GM23338 (cell line): ENCODE data around the gene KIAA1191. TPM values are rescaled to one million over a fixed set of nuclear protein-coding genes. Genes with fewer than 3 reads are reported as not detected.

Source experiments
- ATAC-seq: fragments of 200-7000 bp; cut with Tn5 transposase; 3 replicates; pipeline ENCODE4 v1.9.1; 2020
- DNase-seq: peaks from one replicate; pipeline ENCODE4 v3.0.0-alpha.2; 2015; ENCODE audit warnings: low spot score
- H2AFZ ChIP-seq: fragments of 200-600 bp; sonication (generic); 2 replicates; pipeline ENCODE4 v1.8.0; 2016; ENCODE audit warnings: antibody characterized with exemption, mild to moderate bottlenecking, moderate library complexity
- H3F3A ChIP-seq: fragments of 200-600 bp; sonication (generic); replicated peaks from 2 replicates; pipeline ENCODE4 v1.8.0; 2017; ENCODE audit warnings: antibody characterized with exemption, mixed run types, low read depth
- H3K27ac ChIP-seq: fragments of 200-600 bp; sonication (generic); 2 replicates; pipeline ENCODE4 v1.6.1; 2016; ENCODE audit warnings: low read depth
- H3K27me3 ChIP-seq: fragments of 200-600 bp; sonication (generic); 2 replicates; pipeline ENCODE4 v1.8.0; 2016; ENCODE audit warnings: mild to moderate bottlenecking, mixed run types, moderate library complexity; ENCODE audit not compliant: insufficient read depth
- H3K36me3 ChIP-seq: fragments of 200-600 bp; sonication (generic); 2 replicates; pipeline ENCODE4 v1.8.0; 2016; ENCODE audit warnings: mild to moderate bottlenecking; ENCODE audit not compliant: insufficient read depth
- H3K4me1 ChIP-seq: fragments of 200-600 bp; sonication (generic); 2 replicates; pipeline ENCODE4 v1.8.0; 2016; ENCODE audit warnings: mild to moderate bottlenecking, moderate library complexity; ENCODE audit not compliant: insufficient read depth
- H3K4me2 ChIP-seq: fragments of 200-600 bp; sonication (generic); 2 replicates; pipeline ENCODE4 v1.7.1; 2017; ENCODE audit warnings: mixed run types
- H3K4me3 ChIP-seq: fragments of 200-600 bp; sonication (generic); 2 replicates; pipeline ENCODE4 v1.6.1; 2016; ENCODE audit warnings: mixed run types
- H3K79me2 ChIP-seq: fragments of 200-600 bp; sonication (generic); replicated peaks from 2 replicates; pipeline ENCODE4 v1.8.0; 2017; ENCODE audit warnings: mild to moderate bottlenecking; ENCODE audit not compliant: insufficient read depth
- H3K9me2 ChIP-seq: fragments of 200-600 bp; sonication (generic); 2 replicates; pipeline ENCODE4 v1.8.0; 2017; ENCODE audit not compliant: insufficient read depth
- H4K20me1 ChIP-seq: fragments of 200-600 bp; sonication (generic); replicated peaks from 2 replicates; pipeline ENCODE4 v1.8.0; 2017; ENCODE audit warnings: mild to moderate bottlenecking; ENCODE audit not compliant: insufficient read depth
- H3K27ac Mint-ChIP-seq: 2 replicates; pipeline ENCODE4 v1.8.0; 2020; ENCODE audit warnings: inconsistent platforms, mild to moderate bottlenecking, moderate library complexity, mixed read lengths
- H3K27me3 Mint-ChIP-seq: 3 replicates; pipeline ENCODE4 v1.8.0; 2022; ENCODE audit warnings: low read depth, mild to moderate bottlenecking, moderate library complexity, mixed read lengths, inconsistent platforms; ENCODE audit not compliant: insufficient read depth, poor library complexity
- H3K36me3 Mint-ChIP-seq: 3 replicates; pipeline ENCODE4 v1.8.0; 2021; ENCODE audit warnings: low read depth, mild to moderate bottlenecking, inconsistent platforms, moderate library complexity, mixed read lengths
- H3K4me1 Mint-ChIP-seq: 3 replicates; pipeline ENCODE4 v1.8.0; 2020; ENCODE audit warnings: mild to moderate bottlenecking, inconsistent platforms, mixed read lengths
- H3K4me3 Mint-ChIP-seq: 3 replicates; pipeline ENCODE4 v1.8.0; 2021; ENCODE audit warnings: moderate library complexity, mild to moderate bottlenecking, inconsistent platforms, mixed read lengths
- H3K9me3 Mint-ChIP-seq: 3 replicates; pipeline ENCODE4 v1.8.0; 2020; ENCODE audit warnings: moderate library complexity, mild to moderate bottlenecking, inconsistent platforms, mixed read lengths
- CREB1 ChIP-seq: fragments of 250-450 bp; sonication (Bioruptor Pico); IDR thresholded peaks from 2 replicates; pipeline ENCODE4 v1.5.0; 2020; ENCODE audit warnings: low read depth, mild to moderate bottlenecking, moderate library complexity
- EZH2phosphoT487 ChIP-seq: fragments of 200-600 bp; sonication (generic); IDR thresholded peaks from one replicate; pipeline ENCODE4 v1.8.1; 2018; ENCODE audit warnings: antibody characterized with exemption; ENCODE audit not compliant: unreplicated experiment
- POLR2AphosphoS5 ChIP-seq: IDR thresholded peaks from 2 replicates; pipeline ENCODE4 v1.6.1; 2016; ENCODE audit warnings: antibody characterized with exemption, low read depth
- STAT1 ChIP-seq: IDR thresholded peaks from one replicate; pipeline ENCODE4 v1.6.1; 2016; ENCODE audit warnings: antibody characterized with exemption; ENCODE audit not compliant: unreplicated experiment
- ZNF331 ChIP-seq: fragments of 250-450 bp; sonication (Bioruptor Pico); IDR thresholded peaks from 2 replicates; pipeline ENCODE4 v1.5.0; 2020; ENCODE audit warnings: low read depth, mild to moderate bottlenecking, moderate library complexity
- polyA plus RNA-seq: library from polyadenylated mRNA; unstranded; fragments of >200 nt; fragmentation: Nextera tagmentation; extraction: Ambion mirVana; gene quantifications from 2 replicates; pipeline ENCODE4 v1.2.1, GENCODE V29; 2016
- total RNA-seq: library from RNA; depleted of rRNA; stranded (reverse); fragments of >200 nt; shearing (Covaris generic); gene quantifications from 2 replicates; pipeline ENCODE4 v1.2.3, GENCODE V29; 2014
- TF ChIP-seq, protein P1 (sequence below): fragments of 250-450 bp; sonication (Bioruptor Pico); IDR thresholded peaks from 2 replicates; pipeline ENCODE4 v1.5.0; 2020; ENCODE audit warnings: mild to moderate bottlenecking, moderate library complexity
- TF ChIP-seq, protein P2 (sequence below), 2 experiments: fragments of 200-600 bp in 1 of 2; sonication (generic) in 1 of 2; conservative IDR thresholded peaks; 2 replicates each; pipeline versions ENCODE4 v1.5.1 to v1.6.1; 2016 to 2017; ENCODE audit warnings: antibody characterized with exemption in 2 of 2, low read depth in 2 of 2, mild to moderate bottlenecking in 2 of 2, moderate library complexity in 1 of 2

KIAA1191 gene
- total and polyA plus RNA-seq, 2 experiments from 2014 or later = 52.3 to 87.2 TPM

DNA sequence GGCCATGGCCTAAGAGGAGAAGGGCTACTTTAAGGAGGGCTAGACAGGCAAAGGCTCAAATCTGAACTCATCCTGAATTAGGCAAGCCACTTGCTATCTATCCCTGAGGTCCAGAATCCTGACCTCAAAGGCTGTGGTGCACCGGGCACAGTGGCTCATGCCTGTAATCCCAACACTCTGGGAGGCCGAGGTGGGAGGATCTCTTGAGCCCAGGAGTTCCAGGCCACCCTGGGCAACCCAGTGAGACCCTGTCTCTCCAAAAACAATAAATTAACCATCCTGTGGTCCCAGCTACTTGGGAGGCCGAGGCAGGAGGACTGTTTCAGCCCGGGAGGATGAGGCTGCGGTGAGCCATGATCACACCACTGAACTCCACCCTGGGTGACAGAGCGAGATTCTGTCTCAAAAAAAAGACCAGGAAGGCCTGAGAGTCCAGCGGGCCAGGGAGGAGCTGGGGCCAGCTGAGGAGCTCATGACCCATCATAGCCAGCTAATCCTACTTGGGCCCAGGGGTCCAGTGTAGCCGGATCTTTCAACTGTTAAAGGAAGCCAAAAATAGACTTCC is 22.9 kb upstream of the KIAA1191 start (continued):
- TF ChIP-seq, protein P1, sequence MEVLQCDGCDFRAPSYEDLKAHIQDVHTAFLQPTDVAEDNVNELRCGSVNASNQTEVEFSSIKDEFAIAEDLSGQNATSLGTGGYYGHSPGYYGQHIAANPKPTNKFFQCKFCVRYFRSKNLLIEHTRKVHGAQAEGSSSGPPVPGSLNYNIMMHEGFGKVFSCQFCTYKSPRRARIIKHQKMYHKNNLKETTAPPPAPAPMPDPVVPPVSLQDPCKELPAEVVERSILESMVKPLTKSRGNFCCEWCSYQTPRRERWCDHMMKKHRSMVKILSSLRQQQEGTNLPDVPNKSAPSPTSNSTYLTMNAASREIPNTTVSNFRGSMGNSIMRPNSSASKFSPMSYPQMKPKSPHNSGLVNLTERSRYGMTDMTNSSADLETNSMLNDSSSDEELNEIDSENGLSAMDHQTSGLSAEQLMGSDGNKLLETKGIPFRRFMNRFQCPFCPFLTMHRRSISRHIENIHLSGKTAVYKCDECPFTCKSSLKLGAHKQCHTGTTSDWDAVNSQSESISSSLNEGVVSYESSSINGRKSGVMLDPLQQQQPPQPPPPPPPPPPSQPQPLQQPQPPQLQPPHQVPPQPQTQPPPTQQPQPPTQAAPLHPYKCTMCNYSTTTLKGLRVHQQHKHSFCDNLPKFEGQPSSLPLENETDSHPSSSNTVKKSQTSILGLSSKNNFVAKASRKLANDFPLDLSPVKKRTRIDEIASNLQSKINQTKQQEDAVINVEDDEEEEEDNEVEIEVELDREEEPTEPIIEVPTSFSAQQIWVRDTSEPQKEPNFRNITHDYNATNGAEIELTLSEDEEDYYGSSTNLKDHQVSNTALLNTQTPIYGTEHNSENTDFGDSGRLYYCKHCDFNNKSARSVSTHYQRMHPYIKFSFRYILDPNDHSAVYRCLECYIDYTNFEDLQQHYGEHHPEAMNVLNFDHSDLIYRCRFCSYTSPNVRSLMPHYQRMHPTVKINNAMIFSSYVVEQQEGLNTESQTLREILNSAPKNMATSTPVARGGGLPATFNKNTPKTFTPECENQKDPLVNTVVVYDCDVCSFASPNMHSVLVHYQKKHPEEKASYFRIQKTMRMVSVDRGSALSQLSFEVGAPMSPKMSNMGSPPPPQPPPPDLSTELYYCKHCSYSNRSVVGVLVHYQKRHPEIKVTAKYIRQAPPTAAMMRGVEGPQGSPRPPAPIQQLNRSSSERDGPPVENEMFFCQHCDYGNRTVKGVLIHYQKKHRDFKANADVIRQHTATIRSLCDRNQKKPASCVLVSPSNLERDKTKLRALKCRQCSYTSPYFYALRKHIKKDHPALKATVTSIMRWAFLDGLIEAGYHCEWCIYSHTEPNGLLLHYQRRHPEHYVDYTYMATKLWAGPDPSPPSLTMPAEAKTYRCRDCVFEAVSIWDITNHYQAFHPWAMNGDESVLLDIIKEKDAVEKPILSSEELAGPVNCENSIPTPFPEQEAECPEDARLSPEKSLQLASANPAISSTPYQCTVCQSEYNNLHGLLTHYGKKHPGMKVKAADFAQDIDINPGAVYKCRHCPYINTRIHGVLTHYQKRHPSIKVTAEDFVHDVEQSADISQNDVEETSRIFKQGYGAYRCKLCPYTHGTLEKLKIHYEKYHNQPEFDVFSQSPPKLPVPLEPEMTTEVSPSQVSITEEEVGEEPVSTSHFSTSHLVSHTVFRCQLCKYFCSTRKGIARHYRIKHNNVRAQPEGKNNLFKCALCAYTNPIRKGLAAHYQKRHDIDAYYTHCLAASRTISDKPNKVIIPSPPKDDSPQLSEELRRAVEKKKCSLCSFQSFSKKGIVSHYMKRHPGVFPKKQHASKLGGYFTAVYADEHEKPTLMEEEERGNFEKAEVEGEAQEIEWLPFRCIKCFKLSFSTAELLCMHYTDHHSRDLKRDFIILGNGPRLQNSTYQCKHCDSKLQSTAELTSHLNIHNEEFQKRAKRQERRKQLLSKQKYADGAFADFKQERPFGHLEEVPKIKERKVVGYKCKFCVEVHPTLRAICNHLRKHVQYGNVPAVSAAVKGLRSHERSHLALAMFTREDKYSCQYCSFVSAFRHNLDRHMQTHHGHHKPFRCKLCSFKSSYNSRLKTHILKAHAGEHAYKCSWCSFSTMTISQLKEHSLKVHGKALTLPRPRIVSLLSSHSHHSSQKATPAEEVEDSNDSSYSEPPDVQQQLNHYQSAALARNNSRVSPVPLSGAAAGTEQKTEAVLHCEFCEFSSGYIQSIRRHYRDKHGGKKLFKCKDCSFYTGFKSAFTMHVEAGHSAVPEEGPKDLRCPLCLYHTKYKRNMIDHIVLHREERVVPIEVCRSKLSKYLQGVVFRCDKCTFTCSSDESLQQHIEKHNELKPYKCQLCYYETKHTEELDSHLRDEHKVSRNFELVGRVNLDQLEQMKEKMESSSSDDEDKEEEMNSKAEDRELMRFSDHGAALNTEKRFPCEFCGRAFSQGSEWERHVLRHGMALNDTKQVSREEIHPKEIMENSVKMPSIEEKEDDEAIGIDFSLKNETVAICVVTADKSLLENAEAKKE (CRISPR knock-in tag) = no peak
- TF ChIP-seq CREB1 (CRISPR knock-in tag) (no peak), ZNF331 (no peak), POLR2AphosphoS5 (no peak), EZH2phosphoT487 (no peak), STAT1 (no peak)
- TF ChIP-seq, protein P2, sequence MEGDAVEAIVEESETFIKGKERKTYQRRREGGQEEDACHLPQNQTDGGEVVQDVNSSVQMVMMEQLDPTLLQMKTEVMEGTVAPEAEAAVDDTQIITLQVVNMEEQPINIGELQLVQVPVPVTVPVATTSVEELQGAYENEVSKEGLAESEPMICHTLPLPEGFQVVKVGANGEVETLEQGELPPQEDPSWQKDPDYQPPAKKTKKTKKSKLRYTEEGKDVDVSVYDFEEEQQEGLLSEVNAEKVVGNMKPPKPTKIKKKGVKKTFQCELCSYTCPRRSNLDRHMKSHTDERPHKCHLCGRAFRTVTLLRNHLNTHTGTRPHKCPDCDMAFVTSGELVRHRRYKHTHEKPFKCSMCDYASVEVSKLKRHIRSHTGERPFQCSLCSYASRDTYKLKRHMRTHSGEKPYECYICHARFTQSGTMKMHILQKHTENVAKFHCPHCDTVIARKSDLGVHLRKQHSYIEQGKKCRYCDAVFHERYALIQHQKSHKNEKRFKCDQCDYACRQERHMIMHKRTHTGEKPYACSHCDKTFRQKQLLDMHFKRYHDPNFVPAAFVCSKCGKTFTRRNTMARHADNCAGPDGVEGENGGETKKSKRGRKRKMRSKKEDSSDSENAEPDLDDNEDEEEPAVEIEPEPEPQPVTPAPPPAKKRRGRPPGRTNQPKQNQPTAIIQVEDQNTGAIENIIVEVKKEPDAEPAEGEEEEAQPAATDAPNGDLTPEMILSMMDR (conservative IDR thresholded peaks at IDR 0.05; ENCODE audit: low read depth in 2 of 2) = no peak

DNA sequence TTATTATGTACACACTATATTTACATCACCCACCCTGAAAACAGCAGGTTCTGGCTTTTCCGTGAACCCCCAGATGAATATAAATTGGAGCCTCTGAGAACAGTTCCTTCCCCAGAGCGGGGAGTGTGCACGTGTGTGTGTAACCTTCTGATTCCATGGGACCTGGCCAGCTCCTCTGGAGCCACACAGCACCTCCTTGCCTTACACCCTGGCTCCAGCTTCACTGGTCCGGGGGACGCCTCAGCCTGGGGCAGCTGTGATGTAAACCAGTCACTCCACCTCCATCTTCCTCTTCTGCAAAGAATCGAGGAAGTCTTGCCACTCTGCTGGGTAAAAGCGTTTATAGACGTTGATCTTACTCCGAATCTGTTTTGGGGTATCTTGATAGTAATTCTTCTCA is 22.4 kb upstream of the KIAA1191 start:
- no peak for TF ChIP-seq STAT1
- Histone ChIP-seq H4K20me1 (peaks cover 21% of the 10 kb centered on the region), H3K27me3 (no peaks in the 10 kb centered on the region), H2AFZ (no peak overlapping the region), H3K9me2 (no peaks in the 10 kb centered on the region), H3K4me2 (no peak overlapping the region), H3F3A (peaks cover 18% of the 10 kb centered on the region; the same call in 1 of the 2 replicates), H3K4me1 (peaks cover 9% of the 10 kb centered on the region; the same call in 1 of the 2 replicates), H3K27ac (no peak overlapping the region), H3K36me3 (peaks cover 27% of the 10 kb centered on the region), H3K4me3 (no peak overlapping the region), H3K79me2 (peaks cover 33% of the 10 kb centered on the region)
- Mint-ChIP-seq H3K27me3 (peaks cover 11% of the 10 kb centered on the region), H3K4me1 (peaks cover 12% of the 10 kb centered on the region), H3K27ac (no peak overlapping the region), H3K36me3 (peaks cover 76% of the 10 kb centered on the region), H3K9me3 (no peaks in the 10 kb centered on the region), H3K4me3 (no peak overlapping the region)
- no peak for ATAC-seq
- no peak for DNase-seq
